BE2C (cell line): ENCODE measurements around the gene OR51G2. TPM values are rescaled to one million over a fixed set of nuclear protein-coding genes. Genes with fewer than 3 reads are reported as not detected.
"Not testable (repeated sequence)": the region's sequence is repeated elsewhere in the genome, so short reads cannot be mapped to it uniquely, and the experiment has no call there.

Experiments
- DNase-seq: peaks from one replicate; pipeline ENCODE4 v3.0.0-alpha.2; 2020
- H3K27me3 ChIP-seq: fragments of 250-450 bp; sonication (Bioruptor Pico); 2 replicates; pipeline ENCODE4 v1.5.1; 2020; ENCODE audit warnings: mild to moderate bottlenecking
- H3K36me3 ChIP-seq: fragments of 250-450 bp; sonication (Bioruptor Pico); 2 replicates; pipeline ENCODE4 v1.5.1; 2020; ENCODE audit warnings: mild to moderate bottlenecking
- H3K4me1 ChIP-seq: fragments of 250-450 bp; sonication (Bioruptor Pico); 2 replicates; pipeline ENCODE4 v1.5.1; 2020
- H3K4me3 ChIP-seq: 2 replicates; pipeline ENCODE4 v1.5.1; 2011; ENCODE audit warnings: low read depth, low read length
- H3K9me3 ChIP-seq: fragments of 250-450 bp; sonication (Bioruptor Pico); 2 replicates; pipeline ENCODE4 v1.5.1; 2020
- CTCF ChIP-seq: IDR thresholded peaks from 2 replicates; pipeline ENCODE4 v1.5.1; 2012; ENCODE audit warnings: mild to moderate bottlenecking, low read depth, low read length
- polyA plus RNA-seq: library from polyadenylated mRNA; unstranded; fragments of >200 nt; gene quantifications from one replicate; pipeline ENCODE4 v1.2.1, GENCODE V29; 2012; ENCODE audit warnings: low read depth, missing spikeins; ENCODE audit not compliant: insufficient read length, insufficient read depth

The OR51G2 gene
- not detected for polyA plus RNA-seq

GRCh38 chr11:4919250-4919649 is at the start of gene OR51G2:
TSS of gene OR51G2 (minus strand) at chr11:4919350. CDS start at chr11:4915663, 3,687 bp downstream.
- H3K9me3 ChIP-seq, result no peaks in the 10 kb centered on the region
- TF ChIP-seq CTCF, result no peak
- no peak for DNase-seq
- no peaks in the 10 kb centered on the region for H3K36me3 ChIP-seq
- H3K4me3 ChIP-seq, result no peak within 1 kb of the TSS
- H3K27me3 ChIP-seq, result no peaks in the 10 kb centered on the region
- H3K4me1 ChIP-seq, result no peaks in the 10 kb centered on the region

GRCh38 chr11:4962816-4963215 is 43.7 kb upstream of the OR51G2 start:
- H3K36me3 ChIP-seq, result no peaks in the 10 kb centered on the region
- H3K4me1 ChIP-seq, result no peaks in the 10 kb centered on the region
- TF ChIP-seq CTCF, result no peak
- H3K4me3 ChIP-seq, result no peak overlapping the region
- no peaks in the 10 kb centered on the region for H3K27me3 ChIP-seq
- H3K9me3 ChIP-seq, result no peaks in the 10 kb centered on the region
- DNase-seq, result no peak

GRCh38 chr11:4960877-4961276 is 41.7 kb upstream of the OR51G2 start:
- Histone ChIP-seq H3K27me3 (no peaks in the 10 kb centered on the region), H3K9me3 (no peaks in the 10 kb centered on the region), H3K36me3 (no peaks in the 10 kb centered on the region), H3K4me1 (no peaks in the 10 kb centered on the region), H3K4me3 (no peak overlapping the region)
- TF ChIP-seq CTCF, result no peak
- no peak for DNase-seq

- no peaks in the 10 kb centered on the region for H3K4me1 ChIP-seq
- DNase-seq, result no peak
- TF ChIP-seq CTCF, result no peak
Observed at GRCh38 chr11:4957396-4957795, 38.2 kb upstream of the OR51G2 start.

GRCh38 chr11:4955613-4956012 is 36.5 kb upstream of the OR51G2 start, which contains the start of gene OR51A2:
TSS of gene OR51A2 (minus strand) at chr11:4955713. CDS start at chr11:4955713, 0 bp downstream.
- not testable (repeated sequence) for H3K4me3 ChIP-seq, H3K9me3 ChIP-seq, H3K36me3 ChIP-seq, DNase-seq, H3K27me3 ChIP-seq, H3K4me1 ChIP-seq

More at GRCh38 chr11:4957396-4957795, 38.2 kb upstream of the OR51G2 start:
- Histone ChIP-seq H3K4me3 (no peak overlapping the region), H3K27me3 (no peaks in the 10 kb centered on the region), H3K36me3 (no peaks in the 10 kb centered on the region), H3K9me3 (no peaks in the 10 kb centered on the region)

GRCh38 chr11:4947505-4947904 is 28.4 kb upstream of the OR51G2 start, which contains the start of gene OR51A4:
TSS of gene OR51A4 (minus strand) at chr11:4947605. CDS start at chr11:4947100, 505 bp downstream.
- H3K4me1 ChIP-seq, result no peaks in the 10 kb centered on the region
- no peak for TF ChIP-seq CTCF
- H3K36me3 ChIP-seq, result no peaks in the 10 kb centered on the region
- H3K4me3 ChIP-seq, result no peak within 1 kb of the TSS
- no peaks in the 10 kb centered on the region for H3K27me3 ChIP-seq
- no peak for DNase-seq
- no peaks in the 10 kb centered on the region for H3K9me3 ChIP-seq

GRCh38 chr11:4936745-4937144 is 17.6 kb upstream of the OR51G2 start:
- no peaks in the 10 kb centered on the region for H3K36me3 ChIP-seq
- H3K27me3 ChIP-seq, result no peaks in the 10 kb centered on the region
- H3K4me1 ChIP-seq, result no peaks in the 10 kb centered on the region
- TF ChIP-seq CTCF, result no peak
- no peak for DNase-seq
- H3K4me3 ChIP-seq, result no peak overlapping the region
- H3K9me3 ChIP-seq, result no peaks in the 10 kb centered on the region
